OCI-LY1 (cell line): ENCODE results near the gene NECTIN1.
A peak's percentile ranks its signal among the peaks of the same experiment; 100 is the strongest.

Experiments
- H2AFZ ChIP-seq: fragments of 200-600 bp; sonication (generic), shearing (Covaris generic); 2 replicates; pipeline ENCODE4 v1.6.0; 2014; ENCODE audit warnings: antibody characterized with exemption, mild to moderate bottlenecking, low read length
- H3F3A ChIP-seq: fragments of 200-600 bp; sonication (generic), shearing (Covaris generic); 2 replicates; pipeline ENCODE4 v1.6.0; 2014; ENCODE audit warnings: mild to moderate bottlenecking, antibody characterized with exemption, low read length, moderate library complexity; ENCODE audit not compliant: insufficient read depth
- H3K27ac ChIP-seq: fragments of 200-600 bp; sonication (generic); 2 replicates; pipeline ENCODE4 v1.5.1; 2014; ENCODE audit warnings: low read length, mixed run types, mild to moderate bottlenecking, low read depth; ENCODE audit not compliant: poor library complexity, severe bottlenecking
- H3K27me3 ChIP-seq: fragments of 200-600 bp; sonication (generic); 2 replicates; pipeline ENCODE4 v1.6.0; 2014; ENCODE audit warnings: antibody characterized with exemption, mild to moderate bottlenecking, low read length, moderate library complexity; ENCODE audit not compliant: insufficient read depth
- H3K36me3 ChIP-seq: fragments of 200-600 bp; sonication (generic); 2 replicates; pipeline ENCODE4 v1.6.1; 2014; ENCODE audit warnings: mild to moderate bottlenecking, antibody characterized with exemption, low read length, moderate library complexity, mixed read lengths; ENCODE audit not compliant: insufficient read depth
- H3K4me1 ChIP-seq: fragments of 200-600 bp; sonication (generic); 2 replicates; pipeline ENCODE4 v1.5.1; 2014; ENCODE audit warnings: mild to moderate bottlenecking, low read length, moderate library complexity; ENCODE audit not compliant: insufficient read depth, severe bottlenecking
- H3K4me2 ChIP-seq: fragments of 200-600 bp; sonication (generic), shearing (Covaris generic); 2 replicates; pipeline ENCODE4 v1.6.1; 2014; ENCODE audit warnings: low read length
- H3K4me3 ChIP-seq: fragments of 200-600 bp; sonication (generic); 2 replicates; pipeline ENCODE4 v1.5.1; 2014; ENCODE audit warnings: low read length, low read depth, mild to moderate bottlenecking, mixed read lengths; ENCODE audit not compliant: poor library complexity, severe bottlenecking
- H3K79me2 ChIP-seq: fragments of 200-600 bp; shearing (Covaris generic); 2 replicates; pipeline ENCODE4 v1.6.1; 2016; ENCODE audit warnings: mixed run types, low read length, mixed read lengths; ENCODE audit not compliant: insufficient read depth
- H3K9ac ChIP-seq: fragments of 200-600 bp; sonication (generic), shearing (Covaris generic); 2 replicates; pipeline ENCODE4 v1.6.1; 2014; ENCODE audit warnings: mild to moderate bottlenecking, low read length, mixed read lengths
- H3K9me2 ChIP-seq: fragments of 200-600 bp; sonication (generic), shearing (Covaris generic); 2 replicates; pipeline ENCODE4 v1.6.1; 2014; ENCODE audit warnings: low read depth, mild to moderate bottlenecking, low read length, mixed read lengths
- H3K9me3 ChIP-seq: fragments of 200-600 bp; shearing (Covaris generic); 2 replicates; pipeline ENCODE4 v1.6.1; 2014; ENCODE audit warnings: low read length, mixed read lengths
- H4K20me1 ChIP-seq: fragments of 200-600 bp; sonication (generic), shearing (Covaris generic); 2 replicates; pipeline ENCODE4 v1.6.0; 2016; ENCODE audit warnings: mild to moderate bottlenecking, low read length; ENCODE audit not compliant: insufficient read depth
- EZH2 ChIP-seq: fragments of 200-600 bp; sonication (generic), shearing (Covaris generic); IDR thresholded peaks from 2 replicates; pipeline ENCODE4 v1.8.0; 2017; ENCODE audit warnings: borderline replicate concordance, mixed run types, mild to moderate bottlenecking, antibody characterized with exemption, low read length, moderate library complexity, mixed read lengths
- TF ChIP-seq, protein P1 (sequence below): fragments of 200-600 bp; sonication (generic), shearing (Covaris generic); IDR thresholded peaks from 2 replicates; pipeline ENCODE4 v1.5.1; 2017; ENCODE audit warnings: mild to moderate bottlenecking, antibody characterized with exemption, low read length, moderate library complexity, mixed read lengths

The NECTIN1 gene

DNA sequence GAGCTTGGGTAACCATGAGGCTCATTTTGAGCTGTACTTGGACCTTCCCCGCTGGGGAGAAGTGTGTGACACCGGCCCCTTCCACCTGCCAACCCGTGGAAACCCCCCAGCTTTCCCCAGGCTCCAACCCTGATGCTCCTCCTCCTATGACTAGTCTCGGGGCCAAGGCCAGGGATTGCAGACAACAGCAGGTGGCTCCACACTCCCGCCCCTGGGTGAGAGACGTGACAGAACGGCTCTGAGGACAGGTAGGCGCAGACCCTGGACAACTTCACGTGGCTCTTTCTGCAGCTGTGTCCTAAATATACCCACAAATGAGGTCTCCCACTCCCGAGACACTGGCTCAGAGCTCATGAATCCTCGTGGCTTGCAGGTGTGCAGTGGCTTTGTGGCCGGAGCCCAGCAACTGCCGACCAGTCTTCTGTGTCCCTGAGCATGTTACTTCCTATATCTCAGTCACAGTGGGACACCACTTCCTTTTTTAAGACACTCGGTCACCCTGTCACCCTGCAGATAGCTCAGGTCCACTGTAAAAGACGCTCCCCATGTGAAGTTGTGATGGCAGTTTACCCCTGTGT, 55.2 kb downstream of the NECTIN1 start:
- no peak overlapping the region for H3K9ac ChIP-seq
- H4K20me1 ChIP-seq = no peaks in the 10 kb centered on the region
- no peaks in the 10 kb centered on the region for H3K9me3 ChIP-seq
- no peak overlapping the region for H3K4me2 ChIP-seq
- no peak overlapping the region for H3K27ac ChIP-seq
- TF ChIP-seq, protein P1, sequence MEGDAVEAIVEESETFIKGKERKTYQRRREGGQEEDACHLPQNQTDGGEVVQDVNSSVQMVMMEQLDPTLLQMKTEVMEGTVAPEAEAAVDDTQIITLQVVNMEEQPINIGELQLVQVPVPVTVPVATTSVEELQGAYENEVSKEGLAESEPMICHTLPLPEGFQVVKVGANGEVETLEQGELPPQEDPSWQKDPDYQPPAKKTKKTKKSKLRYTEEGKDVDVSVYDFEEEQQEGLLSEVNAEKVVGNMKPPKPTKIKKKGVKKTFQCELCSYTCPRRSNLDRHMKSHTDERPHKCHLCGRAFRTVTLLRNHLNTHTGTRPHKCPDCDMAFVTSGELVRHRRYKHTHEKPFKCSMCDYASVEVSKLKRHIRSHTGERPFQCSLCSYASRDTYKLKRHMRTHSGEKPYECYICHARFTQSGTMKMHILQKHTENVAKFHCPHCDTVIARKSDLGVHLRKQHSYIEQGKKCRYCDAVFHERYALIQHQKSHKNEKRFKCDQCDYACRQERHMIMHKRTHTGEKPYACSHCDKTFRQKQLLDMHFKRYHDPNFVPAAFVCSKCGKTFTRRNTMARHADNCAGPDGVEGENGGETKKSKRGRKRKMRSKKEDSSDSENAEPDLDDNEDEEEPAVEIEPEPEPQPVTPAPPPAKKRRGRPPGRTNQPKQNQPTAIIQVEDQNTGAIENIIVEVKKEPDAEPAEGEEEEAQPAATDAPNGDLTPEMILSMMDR = peak; percentile 16; the same call in 1 of the 2 replicates
- TF ChIP-seq EZH2 = no peak
- H2AFZ ChIP-seq = no peak overlapping the region
- no peaks in the 10 kb centered on the region for H3K9me2 ChIP-seq
- H3K4me3 ChIP-seq = no peak overlapping the region
- no peaks in the 10 kb centered on the region for H3K79me2 ChIP-seq
- H3K4me1 ChIP-seq = peaks cover 17% of the 10 kb centered on the region
- H3K27me3 ChIP-seq = no peaks in the 10 kb centered on the region
- no peaks in the 10 kb centered on the region for H3K36me3 ChIP-seq
- H3F3A ChIP-seq = no peaks in the 10 kb centered on the region

DNA sequence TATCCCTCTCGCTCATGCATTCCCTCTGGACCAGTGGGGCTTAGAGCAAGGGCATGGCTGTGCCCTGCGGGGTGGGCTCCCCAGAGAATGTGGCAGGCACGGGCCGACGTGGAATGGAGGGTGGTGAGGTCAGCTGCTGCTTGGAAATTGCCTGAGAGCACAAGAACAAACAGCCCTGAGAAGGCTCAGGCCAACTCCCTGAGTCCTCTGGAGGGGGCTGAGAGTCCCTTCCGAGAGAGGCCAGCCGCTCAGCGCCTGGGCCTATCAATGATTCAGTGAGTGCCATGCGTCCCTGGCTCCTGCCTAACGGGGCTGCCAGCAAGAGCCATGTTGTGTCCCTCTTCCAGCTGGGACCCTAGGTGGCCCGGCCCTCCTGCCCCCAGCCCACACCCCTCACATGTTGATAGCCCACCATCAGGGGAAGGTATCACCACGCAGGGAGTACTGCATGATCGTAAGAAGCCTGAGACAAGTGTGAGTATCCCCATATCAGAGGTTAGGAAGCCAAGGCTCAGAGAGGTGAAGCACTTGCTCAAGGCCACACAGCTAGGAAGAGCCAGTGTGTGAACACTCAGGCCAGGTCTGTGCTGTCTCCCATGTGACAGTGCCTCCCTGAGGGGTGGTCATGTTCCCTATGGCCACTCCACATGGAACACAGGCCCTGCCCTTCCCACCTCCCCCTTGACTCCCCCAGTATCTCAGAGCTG, 55.8 kb downstream of the NECTIN1 start:
- Histone ChIP-seq H3K9me2 (no peaks in the 10 kb centered on the region), H3K27ac (no peak overlapping the region), H3K4me3 (no peak overlapping the region), H3K4me1 (peaks cover 17% of the 10 kb centered on the region), H3K27me3 (no peaks in the 10 kb centered on the region), H3K9ac (no peak overlapping the region), H3K36me3 (no peaks in the 10 kb centered on the region), H3F3A (no peaks in the 10 kb centered on the region), H3K79me2 (no peaks in the 10 kb centered on the region), H3K4me2 (no peak overlapping the region), H2AFZ (no peak overlapping the region), H3K9me3 (no peaks in the 10 kb centered on the region), H4K20me1 (no peaks in the 10 kb centered on the region)
- TF ChIP-seq, protein P1 = no peak
- no peak for TF ChIP-seq EZH2

- Histone ChIP-seq H2AFZ (no peak overlapping the region), H3K9ac (no peak overlapping the region), H4K20me1 (no peaks in the 10 kb centered on the region), H3K4me1 (peaks cover 17% of the 10 kb centered on the region), H3K36me3 (no peaks in the 10 kb centered on the region), H3F3A (no peaks in the 10 kb centered on the region), H3K27ac (no peak overlapping the region), H3K79me2 (no peaks in the 10 kb centered on the region), H3K9me3 (no peaks in the 10 kb centered on the region), H3K4me3 (no peak overlapping the region), H3K27me3 (no peaks in the 10 kb centered on the region), H3K9me2 (no peaks in the 10 kb centered on the region), H3K4me2 (no peak overlapping the region)
- TF ChIP-seq EZH2 = no peak
- TF ChIP-seq, protein P1 = no peak
Observed at GRCh38 chr11:119672597-119672996, 56.4 kb downstream of the NECTIN1 start.
